ENCODE results near the gene MUCL1. TPM values are rescaled to one million over a fixed set of nuclear protein-coding genes. Genes with fewer than 3 reads are reported as not detected.

Gene MUCL1
- total RNA-seq, 1 donor from 2014 or later: not detected

DNA sequence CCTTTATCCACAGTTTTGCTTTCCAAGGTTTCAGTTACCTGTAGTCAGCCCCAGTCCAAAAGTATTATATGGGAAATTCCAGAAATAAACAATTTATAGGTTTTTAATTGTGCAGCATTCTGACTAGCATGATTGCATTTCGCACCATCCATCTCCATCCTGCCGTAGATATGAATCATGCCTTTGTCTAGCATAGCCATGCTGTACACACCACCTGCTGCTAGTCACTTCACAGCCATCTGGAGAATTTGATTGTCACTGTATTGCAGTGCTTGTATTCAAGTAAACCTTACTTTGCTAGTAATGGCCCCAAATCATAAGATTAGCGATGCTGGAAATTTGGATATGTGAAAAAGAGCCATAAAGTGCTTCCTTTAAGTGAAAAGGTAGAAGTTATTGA is 36.0 kb downstream of the MUCL1 start:
- FAIRE-seq (no peak), DNase-seq (ENCODE audit: low spot score in 2 of 2) (no peak)

DNA sequence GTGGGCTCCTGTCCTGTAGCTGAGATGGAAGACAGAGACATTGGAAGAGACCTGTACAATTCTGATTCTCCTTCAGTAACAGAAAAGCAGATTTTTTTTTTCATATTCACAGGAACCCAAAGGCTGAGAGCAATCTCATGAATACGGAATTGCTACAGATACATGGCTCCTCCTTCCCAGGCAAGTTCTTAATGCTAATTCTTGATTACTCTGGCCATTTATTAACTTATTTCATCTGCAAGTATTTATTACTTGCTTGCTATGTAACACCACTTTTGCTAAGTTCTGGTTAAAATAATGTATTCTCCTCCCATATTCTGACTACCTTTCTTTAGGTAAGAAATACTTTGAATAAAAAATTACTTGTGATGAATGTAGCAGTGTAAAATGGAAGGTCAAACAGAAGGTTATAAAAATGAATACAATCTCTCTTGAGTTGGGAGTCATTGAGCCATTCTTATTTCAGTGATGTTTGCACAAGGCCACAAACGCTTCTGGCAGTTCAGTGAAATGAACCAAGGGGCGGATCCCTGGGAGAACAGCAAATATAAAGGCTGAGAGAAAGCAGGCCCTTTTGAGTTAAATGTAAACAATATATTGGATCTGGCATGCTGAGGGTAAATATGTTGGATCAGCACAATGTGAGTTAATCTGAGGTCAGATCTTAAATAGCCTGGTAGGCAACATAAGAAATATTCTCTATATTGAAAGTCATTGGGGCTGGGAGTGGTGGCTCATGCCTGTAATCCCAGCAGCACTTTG is 37.6 kb downstream of the MUCL1 start:
- no peak for DNase-seq (ENCODE audit: low spot score in 2 of 2)
- FAIRE-seq: no peak

Other genes starting within 250 kb of the MUCL1 start
- gene LACRT, start 219.6 kb upstream of the MUCL1 start, total RNA-seq: not detected
- gene DCD, start 206.2 kb upstream of the MUCL1 start, total RNA-seq: not detected
- gene TESPA1, start 130.2 kb downstream of the MUCL1 start, total RNA-seq: not detected
- 2.9 TPM for gene NEUROD4, start 165.5 kb downstream of the MUCL1 start, total RNA-seq